PC-3 (cell line): ENCODE data around the gene UBE2E1. TPM values are rescaled to one million over a fixed set of nuclear protein-coding genes. Genes with fewer than 3 reads are reported as not detected.

Source experiments
- ATAC-seq: fragments of 200-7000 bp; cut with Tn5 transposase; 2 replicates; pipeline ENCODE4 v1.9.1; 2020; ENCODE audit warnings: mild to moderate bottlenecking, moderate library complexity
- BruUV-seq: library from RNA; stranded (reverse); fragments of 400-500 nt; replicated peaks from 2 replicates; lab custom pipeline; 2021; lab: Mats Ljungman, UMichigan
- CTCF ChIA-PET: fragments of 300-600 bp; sonication (Branson Sonifier 250); formaldehyde crosslinking; loops from one replicate; lab custom pipeline; 2022; ENCODE audit warnings: antibody characterized with exemption; lab: Charles Lee
- POLR2A ChIA-PET: fragments of 300-600 bp; sonication (Branson Sonifier 250); formaldehyde crosslinking; loops from one replicate; lab custom pipeline; 2022; ENCODE audit warnings: antibody characterized with exemption; ENCODE audit not compliant: unreplicated experiment; lab: Charles Lee
- DNase-seq: peaks from one replicate; pipeline ENCODE4 v3.0.0-alpha.2; 2015
- H2AFZ ChIP-seq: fragments of 300-600 bp; sonication (generic); 2 replicates; pipeline ENCODE4 v1.6.0; 2016; ENCODE audit warnings: antibody characterized with exemption, low read length
- H3F3A ChIP-seq: fragments of 300-600 bp; sonication (generic); one replicate; pipeline ENCODE4 v1.6.0; 2017; ENCODE audit warnings: antibody characterized with exemption, low read length, control low read depth, mild to moderate bottlenecking; ENCODE audit not compliant: unreplicated experiment
- H3K27ac ChIP-seq: fragments of 300-600 bp; sonication (generic); 2 replicates; pipeline ENCODE4 v1.5.1; 2016; ENCODE audit warnings: mild to moderate bottlenecking, low read length
- H3K27me3 ChIP-seq: fragments of 300-600 bp; sonication (generic); 2 replicates; pipeline ENCODE4 v1.6.1; 2016; ENCODE audit warnings: low read length, mixed read lengths
- H3K36me3 ChIP-seq: fragments of 300-600 bp; sonication (generic); 2 replicates; pipeline ENCODE4 v1.6.1; 2016; ENCODE audit warnings: low read depth, mixed run types, low read length, mixed read lengths
- H3K4me1 ChIP-seq: fragments of 300-600 bp; sonication (generic); 2 replicates; pipeline ENCODE4 v1.5.1; 2016; ENCODE audit warnings: low read length; ENCODE audit not compliant: insufficient read depth
- H3K4me2 ChIP-seq: fragments of 300-600 bp; sonication (generic); 2 replicates; pipeline ENCODE4 v1.6.0; 2016; ENCODE audit warnings: low read length
- H3K4me3 ChIP-seq: fragments of 300-600 bp; sonication (generic); 2 replicates; pipeline ENCODE4 v1.5.1; 2016; ENCODE audit warnings: mild to moderate bottlenecking, low read length, mixed read lengths
- H3K79me2 ChIP-seq: fragments of 300-600 bp; sonication (generic); 2 replicates; pipeline ENCODE4 v1.6.1; 2017; ENCODE audit warnings: low read length, mixed read lengths
- H3K9ac ChIP-seq: fragments of 300-600 bp; sonication (generic); 2 replicates; pipeline ENCODE4 v1.6.0; 2016; ENCODE audit warnings: mild to moderate bottlenecking, low read length
- H3K9me2 ChIP-seq: fragments of 300-600 bp; sonication (generic); replicated peaks from 2 replicates; pipeline ENCODE4 v1.6.1; 2016; ENCODE audit warnings: mixed run types, low read length, mixed read lengths
- H3K9me3 ChIP-seq: fragments of 300-600 bp; sonication (generic); 2 replicates; pipeline ENCODE4 v1.6.1; 2016; ENCODE audit warnings: low read length, mixed read lengths
- H4K20me1 ChIP-seq: fragments of 300-600 bp; sonication (generic); 2 replicates; pipeline ENCODE4 v1.6.1; 2016; ENCODE audit warnings: low read length, mixed read lengths
- EZH2 ChIP-seq: fragments of 300-600 bp; sonication (generic); IDR thresholded peaks from one replicate; pipeline ENCODE4 v1.6.1; 2017; ENCODE audit warnings: antibody characterized with exemption, mild to moderate bottlenecking, low read length; ENCODE audit not compliant: unreplicated experiment
- EZH2phosphoT487 ChIP-seq: fragments of 300-600 bp; sonication (generic); IDR thresholded peaks from 2 replicates; pipeline ENCODE4 v1.6.1; 2018; ENCODE audit warnings: mild to moderate bottlenecking, antibody characterized with exemption, low read length, borderline replicate concordance
- intact Hi-C: fragments of 100-400 bp; cut with micrococcal nuclease; formaldehyde crosslinking; loops from 2 replicates; pipeline ENCODE4 v1.9.0; 2023
- total RNA-seq: library from RNA; depleted of rRNA; stranded (reverse); fragments of >200 nt; gene quantifications from 2 replicates; pipeline ENCODE4 v1.2.3, GENCODE V29; 2014
- TF ChIP-seq, protein P1 (sequence below): fragments of 300-600 bp; sonication (generic); conservative IDR thresholded peaks from 2 replicates; pipeline ENCODE4 v1.5.1; 2017; ENCODE audit warnings: antibody characterized with exemption, low read depth, mild to moderate bottlenecking, low read length

The UBE2E1 gene
- total RNA-seq, 1 experiment from 2014 or later, result 117 TPM

DNA sequence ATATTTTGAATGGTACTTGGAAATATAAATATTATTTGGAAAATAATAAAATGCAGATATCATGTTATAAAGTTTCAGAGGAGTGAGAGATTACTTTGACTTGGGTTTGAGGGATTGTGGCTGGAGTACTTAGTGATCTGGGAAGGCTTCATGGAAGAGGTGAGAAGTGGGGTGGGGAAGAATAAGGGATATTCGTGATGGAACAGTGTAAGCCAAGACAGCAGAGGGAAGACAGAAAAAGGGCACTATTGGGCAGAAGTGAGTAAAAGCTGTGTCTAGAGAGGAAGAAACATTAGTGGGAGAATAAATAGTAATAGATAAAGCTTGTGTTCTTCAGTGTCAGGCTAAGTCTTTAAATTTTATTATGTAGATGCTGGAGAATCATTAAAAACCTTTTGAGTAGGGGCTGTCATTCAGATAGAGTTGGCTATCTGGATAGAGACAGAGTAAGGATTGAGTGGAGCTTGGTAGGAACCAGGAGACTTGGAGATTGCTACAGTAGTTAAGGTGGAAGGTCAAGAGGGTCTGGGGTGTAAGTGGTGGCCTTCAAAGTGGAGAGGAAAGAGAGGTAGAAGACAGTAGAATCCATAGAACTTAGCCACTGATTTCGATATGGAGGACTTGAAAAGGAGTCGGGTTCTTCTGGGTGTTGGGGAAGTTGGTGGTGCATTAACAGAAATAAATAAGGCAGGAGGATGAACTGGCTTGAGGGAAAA, 11.9 kb downstream of the UBE2E1 start:
- Histone ChIP-seq H3K9me2 (no peaks in the 10 kb centered on the region), H4K20me1 (peaks cover 26% of the 10 kb centered on the region), H3K4me3 (no peak overlapping the region), H3K4me2 (no peak overlapping the region), H3K9ac (no peak overlapping the region), H2AFZ (no peak overlapping the region), H3K79me2 (peaks cover 93% of the 10 kb centered on the region), H3K27ac (no peak overlapping the region), H3K4me1 (peaks cover 18% of the 10 kb centered on the region), H3F3A (no peaks in the 10 kb centered on the region), H3K9me3 (no peaks in the 10 kb centered on the region), H3K27me3 (no peaks in the 10 kb centered on the region), H3K36me3 (peaks cover 33% of the 10 kb centered on the region)
- ATAC-seq, result no peak
- ChIA-PET CTCF (no interaction called here), POLR2A (no interaction called here)
- intact Hi-C loops, result no loop called here
- TF ChIP-seq EZH2phosphoT487 (no peak), EZH2 (no peak)
- TF ChIP-seq, protein P1, sequence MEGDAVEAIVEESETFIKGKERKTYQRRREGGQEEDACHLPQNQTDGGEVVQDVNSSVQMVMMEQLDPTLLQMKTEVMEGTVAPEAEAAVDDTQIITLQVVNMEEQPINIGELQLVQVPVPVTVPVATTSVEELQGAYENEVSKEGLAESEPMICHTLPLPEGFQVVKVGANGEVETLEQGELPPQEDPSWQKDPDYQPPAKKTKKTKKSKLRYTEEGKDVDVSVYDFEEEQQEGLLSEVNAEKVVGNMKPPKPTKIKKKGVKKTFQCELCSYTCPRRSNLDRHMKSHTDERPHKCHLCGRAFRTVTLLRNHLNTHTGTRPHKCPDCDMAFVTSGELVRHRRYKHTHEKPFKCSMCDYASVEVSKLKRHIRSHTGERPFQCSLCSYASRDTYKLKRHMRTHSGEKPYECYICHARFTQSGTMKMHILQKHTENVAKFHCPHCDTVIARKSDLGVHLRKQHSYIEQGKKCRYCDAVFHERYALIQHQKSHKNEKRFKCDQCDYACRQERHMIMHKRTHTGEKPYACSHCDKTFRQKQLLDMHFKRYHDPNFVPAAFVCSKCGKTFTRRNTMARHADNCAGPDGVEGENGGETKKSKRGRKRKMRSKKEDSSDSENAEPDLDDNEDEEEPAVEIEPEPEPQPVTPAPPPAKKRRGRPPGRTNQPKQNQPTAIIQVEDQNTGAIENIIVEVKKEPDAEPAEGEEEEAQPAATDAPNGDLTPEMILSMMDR, result no peak
- no peak for DNase-seq
- BruUV-seq, result no TSS peak

DNA sequence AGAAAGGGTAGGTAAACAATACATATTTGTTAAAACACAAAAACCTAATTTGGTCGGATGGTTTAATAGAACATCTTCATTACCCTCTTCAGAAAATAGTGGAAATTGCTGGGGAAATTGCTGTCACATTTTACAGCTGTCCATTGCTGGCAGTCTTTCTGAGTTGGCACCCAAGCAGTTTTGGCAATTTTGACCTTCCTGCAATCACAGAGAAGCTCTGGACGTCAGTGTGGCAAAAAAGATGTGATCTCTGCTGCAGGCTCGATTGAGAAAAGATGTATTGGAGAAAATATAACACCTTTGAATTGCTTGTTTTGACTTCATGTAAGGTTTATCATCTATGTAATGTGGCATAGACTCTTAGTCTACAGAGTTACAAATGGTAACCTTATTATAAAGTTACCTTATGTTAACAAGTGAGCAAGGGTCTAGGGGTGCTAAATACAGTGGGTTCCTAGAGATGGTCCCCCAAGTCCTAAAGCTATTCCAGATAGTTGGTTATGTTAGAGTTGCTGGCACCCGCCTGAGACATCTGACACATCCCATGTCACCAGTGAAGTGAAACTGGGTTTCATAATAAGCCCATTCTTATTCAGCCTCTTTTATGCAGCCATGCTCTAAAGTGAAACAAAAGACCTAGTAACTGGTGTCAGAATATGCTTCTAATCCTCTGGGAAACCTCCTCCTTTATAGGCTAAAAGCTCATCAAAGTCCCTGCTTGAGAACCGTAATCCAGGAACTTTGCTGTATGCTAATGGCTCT, 14.0 kb downstream of the UBE2E1 start:
- Histone ChIP-seq H3K9ac (no peak overlapping the region), H3K36me3 (peaks cover 24% of the 10 kb centered on the region), H4K20me1 (peaks cover 28% of the 10 kb centered on the region), H3K4me2 (no peak overlapping the region), H3K9me3 (no peaks in the 10 kb centered on the region), H3F3A (no peaks in the 10 kb centered on the region), H3K9me2 (no peaks in the 10 kb centered on the region), H3K27me3 (no peaks in the 10 kb centered on the region), H3K4me1 (peaks cover 14% of the 10 kb centered on the region; the same call in 1 of the 2 replicates), H3K27ac (no peak overlapping the region), H2AFZ (no peak overlapping the region), H3K4me3 (no peak overlapping the region), H3K79me2 (peaks cover 93% of the 10 kb centered on the region)
- ATAC-seq (no peak), DNase-seq (no peak)
- POLR2A ChIA-PET, result no interaction called here
- CTCF ChIA-PET, result no interaction called here
- BruUV-seq, result no TSS peak
- intact Hi-C loops, result no loop called here
- TF ChIP-seq EZH2 (no peak), EZH2phosphoT487 (no peak)
- TF ChIP-seq, protein P1, result no peak

DNA sequence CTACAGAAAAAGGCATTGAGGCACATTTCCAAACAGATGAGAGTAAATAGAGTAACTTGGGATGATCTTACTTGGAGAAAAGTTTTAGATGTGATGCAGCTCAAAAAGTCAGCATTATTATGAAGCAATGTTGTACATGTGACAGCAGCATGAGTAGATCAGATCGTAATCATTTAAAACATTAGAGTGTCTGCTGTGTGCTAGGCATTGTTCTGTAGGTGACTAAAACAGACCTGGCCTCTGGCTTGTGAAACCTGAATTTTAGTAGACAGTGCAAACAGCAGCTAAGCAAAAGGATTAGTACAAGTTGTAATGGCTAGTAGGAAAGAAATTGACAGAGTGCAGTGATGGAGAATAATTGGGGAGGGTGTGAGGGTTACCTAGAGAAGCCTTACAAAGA, 15.1 kb downstream of the UBE2E1 start:
- peaks cover 93% of the 10 kb centered on the region for H3K79me2 ChIP-seq
- H4K20me1 ChIP-seq, result peaks cover 33% of the 10 kb centered on the region
- POLR2A ChIA-PET, result interaction anchor here (0.5 kb wide), 1 partner anchor 186 kb away, joined by 3 read pairs; no protein-coding TSS in a partner anchor

More for the DNA sequence above, 15.1 kb downstream of the UBE2E1 start:
- no peak overlapping the region for H3K4me3 ChIP-seq
- CTCF ChIA-PET, result no interaction called here
- H2AFZ ChIP-seq, result no peak overlapping the region
- H3K27ac ChIP-seq, result no peak overlapping the region
- H3K4me2 ChIP-seq, result no peak overlapping the region
- H3K9ac ChIP-seq, result no peak overlapping the region
- no peaks in the 10 kb centered on the region for H3K9me3 ChIP-seq
- peak; percentile 66 for ATAC-seq
- no peaks in the 10 kb centered on the region for H3F3A ChIP-seq
- peaks cover 20% of the 10 kb centered on the region for H3K36me3 ChIP-seq
- peaks cover 9% of the 10 kb centered on the region; the same call in 1 of the 2 replicates for H3K4me1 ChIP-seq
- no peaks in the 10 kb centered on the region for H3K27me3 ChIP-seq
- TF ChIP-seq, protein P1, result no peak
- TF ChIP-seq EZH2, result no peak
- TF ChIP-seq EZH2phosphoT487, result no peak
- no peaks in the 10 kb centered on the region for H3K9me2 ChIP-seq
- no TSS peak for BruUV-seq
- intact Hi-C loops, result no loop called here
- peak; percentile 50 for DNase-seq
